GM19452 (cell line): ENCODE results near the gene TYROBP.
"Not testable (repeated sequence)": the region's sequence is repeated elsewhere in the genome, so short reads cannot be mapped to it uniquely, and the experiment has no call there.

Source experiments
- ATAC-seq: cut with Tn5 transposase; IDR thresholded peaks from one replicate; pipeline ENCODE4 v1.9.1; 2021; ENCODE audit not compliant: unreplicated experiment

TYROBP gene

DNA sequence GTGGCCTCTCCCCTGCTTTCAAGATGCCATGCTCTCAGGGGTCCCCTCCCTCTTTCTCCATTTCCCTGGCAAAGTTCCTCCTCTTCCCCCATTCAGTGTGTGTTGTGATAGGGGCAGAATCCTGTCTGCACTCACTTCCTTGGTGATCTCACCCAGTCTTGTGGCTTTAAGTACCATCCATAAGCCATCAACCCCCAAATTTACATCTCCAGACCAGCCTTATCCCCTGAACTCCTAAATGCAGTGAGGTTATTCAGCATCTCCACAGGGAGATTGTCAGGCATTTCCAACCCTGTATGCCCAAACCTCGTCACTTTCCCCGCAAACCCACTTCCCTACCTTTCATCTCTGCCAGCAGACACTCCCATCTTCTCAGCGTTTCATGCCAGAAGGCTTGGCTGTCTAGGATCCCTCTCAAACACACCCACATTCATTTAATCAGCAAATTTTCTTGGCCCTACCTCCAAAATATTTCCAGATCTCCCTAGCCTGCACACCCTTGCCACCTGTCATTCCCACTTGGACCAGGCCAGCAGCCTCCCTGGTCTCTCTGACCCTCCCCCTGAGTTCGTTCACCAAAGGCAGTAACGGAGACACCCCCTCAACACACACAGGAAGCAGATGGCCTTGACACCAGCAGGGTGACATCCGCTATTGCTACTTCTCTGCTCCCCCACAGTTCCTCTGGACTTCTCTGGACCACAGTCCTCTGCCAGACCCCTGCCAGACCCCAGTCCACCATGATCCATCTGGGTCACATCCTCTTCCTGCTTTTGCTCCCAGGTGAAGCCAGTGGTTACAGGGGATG, 6.0 kb downstream of the TYROBP start, which contains the start of gene HCST:
Gene HCST (plus strand): TSS at position 676 of the 808 bp plus-strand sequence. CDS start 65 bp downstream, at position 741.
- ATAC-seq: no peak

DNA sequence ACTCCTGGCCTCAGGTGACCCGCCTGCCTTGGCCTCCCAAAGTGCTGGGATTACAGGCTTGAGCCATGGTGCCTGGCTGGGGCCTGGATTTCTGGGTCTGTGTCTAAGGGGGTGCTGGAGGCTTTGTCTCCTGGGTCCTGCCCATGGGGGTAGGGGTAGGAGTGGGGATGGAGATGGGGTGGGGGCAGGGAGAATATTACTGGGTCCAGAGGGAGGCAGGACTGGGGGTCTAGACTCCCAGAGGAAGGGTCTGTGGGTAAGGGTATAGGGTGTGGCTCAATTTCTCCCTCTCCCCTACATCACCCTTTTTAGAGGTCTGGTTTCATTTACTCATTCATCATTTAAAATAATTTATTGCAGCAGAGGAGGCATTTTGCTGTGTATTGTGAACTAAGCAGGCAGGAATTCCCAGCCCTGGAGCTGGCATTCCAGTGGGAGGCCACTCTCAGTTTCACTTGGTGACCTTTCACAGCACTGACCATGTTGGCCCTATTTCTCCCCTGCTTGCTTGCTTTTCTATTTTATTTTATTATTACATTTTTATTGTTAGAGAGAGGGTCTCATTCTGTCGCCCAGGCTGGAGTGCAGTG, 6.9 kb downstream of the TYROBP start:
- no peak for ATAC-seq

DNA sequence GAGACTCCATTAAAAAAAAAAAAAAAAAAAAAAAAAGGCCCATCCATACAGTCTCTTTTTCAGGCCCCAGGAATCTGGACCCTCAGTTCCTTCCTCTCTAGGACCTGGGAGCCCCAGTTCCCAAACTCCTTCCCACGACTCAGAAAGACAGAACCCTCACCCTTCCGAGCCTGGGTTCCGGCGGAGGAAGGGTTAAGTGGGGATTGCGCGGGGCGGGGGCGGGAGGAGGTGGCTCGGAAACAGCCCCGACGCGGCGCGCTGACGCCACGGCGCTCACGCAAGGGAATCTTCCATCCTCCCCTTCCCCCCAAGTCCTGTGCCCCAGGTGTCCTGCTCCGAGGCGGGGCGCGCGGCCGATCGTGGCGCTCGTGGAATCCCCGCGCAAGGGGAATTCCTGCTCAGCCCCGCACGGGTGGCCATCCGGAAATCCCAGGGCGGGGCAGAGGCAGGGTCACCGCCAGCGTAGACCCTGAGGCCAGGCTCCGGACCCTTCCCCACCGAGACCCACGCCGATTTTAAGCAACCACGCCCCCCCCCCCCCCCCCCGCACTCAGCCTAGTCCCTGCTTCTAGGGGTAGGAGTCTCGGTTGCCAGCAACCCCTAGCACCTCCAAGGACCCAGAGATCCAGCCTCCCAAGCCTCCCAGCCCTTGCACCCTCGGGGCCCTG, 8.4 kb downstream of the TYROBP start:
- peak; percentile 22 for ATAC-seq

DNA sequence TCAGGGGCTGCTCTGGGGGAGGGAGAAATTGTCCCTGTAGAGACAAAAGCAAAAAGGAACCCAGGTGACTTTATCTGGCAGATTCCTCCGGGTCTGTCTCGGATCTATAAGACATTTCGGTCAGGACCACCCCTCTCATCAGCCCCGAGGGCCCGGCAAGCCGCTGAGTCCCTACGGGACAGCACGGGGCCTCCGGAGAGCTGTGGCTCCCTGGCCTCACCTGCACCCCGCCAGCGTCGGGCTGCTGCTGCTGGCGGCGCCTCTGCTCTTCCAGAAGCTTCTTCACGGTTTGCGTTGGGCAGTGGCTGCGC, 9.6 kb downstream of the TYROBP start:
- no peak for ATAC-seq

DNA sequence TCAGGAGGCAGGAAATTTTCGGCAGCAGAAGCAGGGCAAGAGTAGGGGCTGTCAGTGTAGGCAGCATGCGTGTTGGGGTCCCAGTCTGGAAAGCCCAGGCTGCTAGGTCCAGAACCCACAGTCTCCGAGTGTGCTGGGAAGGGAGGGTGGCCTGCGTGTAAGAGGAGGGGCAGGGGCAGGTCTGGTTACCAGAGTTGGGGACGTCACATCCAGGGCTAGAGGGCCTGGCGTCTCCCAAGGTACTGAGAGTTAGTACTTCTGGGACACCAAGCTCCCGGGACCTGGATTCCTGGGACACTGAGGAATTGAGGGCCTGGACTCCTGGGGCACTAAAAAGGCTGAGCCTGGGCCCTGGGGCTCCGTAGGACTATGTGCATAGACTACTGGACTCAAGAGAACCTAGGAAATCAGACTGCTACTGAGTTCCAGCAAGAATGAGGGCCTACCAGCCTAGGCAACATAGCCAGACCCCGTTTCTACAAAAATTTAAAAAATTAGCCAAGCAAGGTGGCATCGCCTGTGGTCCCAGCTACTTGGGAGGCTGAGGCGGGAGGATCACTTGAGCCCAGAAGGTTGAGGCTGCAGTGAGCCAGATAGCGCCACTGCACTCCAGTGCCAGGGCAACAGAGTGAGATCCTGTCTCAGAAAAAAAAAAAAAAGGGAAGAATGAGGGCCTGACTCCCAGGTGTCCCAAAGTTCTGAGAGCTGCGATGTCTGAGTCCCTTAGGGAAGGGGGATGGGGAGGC, 10.2 kb downstream of the TYROBP start:
- ATAC-seq: no peak

DNA sequence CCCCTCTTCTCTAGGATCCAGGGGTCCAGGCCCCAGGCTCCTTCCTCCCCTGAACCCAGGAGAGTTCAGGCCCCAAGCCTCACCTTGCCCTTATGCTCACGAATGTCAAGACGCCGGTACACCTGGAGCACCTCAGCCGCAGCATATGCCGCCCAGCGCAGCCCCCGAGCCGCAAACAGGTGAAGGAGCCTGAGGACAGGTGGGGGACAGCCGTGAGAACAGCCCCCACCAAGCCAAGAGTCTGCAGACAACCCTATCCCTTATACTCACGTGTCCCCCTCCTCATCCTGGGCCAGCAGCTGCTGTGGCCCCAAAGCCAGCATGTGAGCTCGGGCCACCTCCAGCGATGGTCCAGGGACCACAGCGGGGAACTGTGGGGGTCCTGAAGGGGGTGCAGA, 11.5 kb downstream of the TYROBP start:
- ATAC-seq: no peak

DNA sequence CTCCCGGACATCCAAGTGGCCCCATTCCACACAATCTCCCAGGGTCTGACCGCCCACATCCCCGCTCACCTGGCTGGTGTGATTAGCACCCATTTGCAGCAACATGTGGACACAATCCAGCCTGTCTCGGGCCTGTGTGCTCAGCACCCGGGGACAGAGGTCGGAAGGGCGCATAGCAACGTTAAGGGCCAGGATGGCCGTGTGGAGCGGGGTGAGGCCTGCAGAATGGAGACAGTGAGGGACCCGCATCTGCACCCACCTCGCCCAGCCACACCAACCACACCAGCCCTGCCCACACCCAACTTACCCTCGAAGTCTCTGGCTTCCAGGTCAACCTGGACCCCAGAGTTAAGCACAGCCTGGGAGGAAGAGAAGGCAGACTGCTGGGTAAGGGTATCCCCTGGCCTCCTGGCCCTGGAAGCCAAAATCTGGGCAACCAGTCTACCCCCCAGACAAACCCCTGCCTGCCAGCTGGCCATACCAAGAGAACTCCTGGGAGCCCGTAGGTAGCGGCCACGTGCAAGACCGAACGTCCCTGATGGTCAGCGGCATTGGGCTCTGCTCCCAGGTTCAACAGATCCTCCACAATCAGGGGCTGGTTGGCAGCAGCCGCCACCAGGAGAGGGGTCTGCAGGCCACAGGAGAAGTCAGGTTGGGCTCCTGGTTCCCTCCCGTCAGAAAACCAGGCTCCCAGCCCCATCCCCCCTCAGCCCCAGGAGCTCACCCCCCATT, 12.0 kb downstream of the TYROBP start:
- no peak for ATAC-seq

DNA sequence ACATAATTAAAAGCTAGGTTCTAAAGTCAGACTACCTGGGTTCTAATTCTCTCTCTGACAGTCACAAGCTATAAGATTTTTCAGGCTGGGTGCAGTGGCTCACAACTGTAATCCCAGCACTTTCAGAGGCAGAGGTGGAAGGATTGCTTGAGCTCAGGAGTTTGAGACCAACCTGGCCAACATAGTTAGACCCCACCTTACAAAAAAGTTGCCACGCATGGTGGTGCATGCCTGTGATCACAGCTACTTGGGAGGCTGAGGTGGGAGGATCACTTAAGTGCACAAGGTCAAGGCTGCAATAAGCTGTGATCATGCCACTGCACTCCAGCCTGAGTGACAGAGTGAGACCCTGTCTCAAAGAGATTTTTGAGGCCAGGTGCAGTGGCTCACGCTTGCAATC, 13.8 kb downstream of the TYROBP start:
- ATAC-seq: no peak

DNA sequence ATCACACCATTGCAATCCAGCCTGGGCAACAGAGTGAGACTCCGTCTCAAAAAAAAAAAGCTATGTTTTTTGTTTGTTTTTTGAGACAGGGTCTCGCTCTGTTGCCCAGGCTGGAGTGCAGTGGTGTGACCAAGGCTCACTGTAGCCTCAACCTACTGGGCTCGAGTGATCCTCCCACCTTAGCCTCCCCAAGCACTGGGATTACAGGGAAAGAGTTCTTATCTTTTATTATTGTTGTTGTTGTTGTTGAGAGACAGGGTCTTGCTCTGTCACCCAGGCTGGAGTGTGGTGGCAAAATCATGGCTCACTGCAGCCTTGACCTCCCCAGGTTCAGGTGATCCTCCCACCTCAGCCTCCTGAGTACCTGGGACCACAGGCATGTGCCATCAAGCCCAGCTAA, 16.3 kb downstream of the TYROBP start:
- ATAC-seq: not testable (repeated sequence)

DNA sequence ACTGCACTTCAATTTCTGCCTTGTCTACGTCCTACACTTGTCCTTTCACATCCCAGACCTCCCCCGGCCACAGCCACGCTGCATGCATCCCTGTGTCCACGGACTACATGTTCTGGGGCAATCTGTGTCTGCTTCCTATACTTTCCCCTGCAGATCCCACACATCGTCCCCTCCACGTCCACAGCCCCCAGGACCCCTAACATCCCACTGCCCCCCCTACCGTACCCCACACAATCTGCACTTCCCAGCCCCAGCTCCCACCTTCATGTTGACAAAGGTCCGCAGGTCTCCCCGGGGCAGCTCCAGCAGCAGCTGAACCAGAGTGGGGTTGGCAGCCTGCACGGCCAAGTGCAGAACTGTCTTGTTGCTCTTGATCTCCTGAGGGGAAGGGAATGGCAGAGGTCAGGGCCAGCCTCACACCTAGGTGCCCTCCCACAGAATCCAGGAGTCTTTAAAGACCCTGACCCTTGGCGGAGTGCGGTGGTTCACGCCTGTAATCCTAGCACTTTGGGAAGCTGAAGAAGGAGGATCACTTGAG, 17.9 kb downstream of the TYROBP start:
- no peak for ATAC-seq

DNA sequence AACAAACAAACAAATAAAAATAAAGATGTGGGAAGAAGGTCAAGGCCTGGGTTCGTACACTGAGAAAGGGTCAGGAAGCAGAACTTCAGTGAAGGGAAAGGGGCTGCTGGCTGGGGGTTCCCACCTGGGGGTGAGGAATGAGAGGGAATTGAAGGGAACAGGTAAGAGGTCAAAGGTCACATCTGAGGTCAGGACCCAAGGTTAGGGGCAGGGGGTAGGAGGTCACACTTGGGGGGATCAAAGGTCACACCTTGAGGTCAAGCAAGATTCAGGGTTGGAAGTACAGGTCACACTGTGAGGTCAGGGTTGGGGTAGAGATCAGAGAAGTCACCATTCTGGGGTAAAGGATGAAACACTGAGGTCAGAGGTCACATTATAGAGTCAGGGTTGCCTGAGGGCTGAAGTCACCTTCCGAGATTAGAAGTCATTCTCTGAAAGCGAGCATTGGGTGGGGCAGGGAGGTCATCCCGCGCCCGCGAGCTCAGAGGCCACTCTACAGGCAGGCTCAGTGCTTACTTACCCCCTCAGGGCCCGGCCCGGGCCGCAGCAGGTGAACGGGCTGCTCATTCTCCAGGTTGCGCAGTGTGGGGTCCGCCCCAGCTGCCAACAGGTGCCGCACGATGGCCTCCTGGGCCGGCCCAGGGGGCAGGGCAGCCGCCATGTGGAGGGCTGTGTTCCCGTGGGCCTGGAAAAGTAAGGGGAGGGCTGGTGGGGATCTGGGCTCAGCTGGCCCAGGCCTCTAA, 18.6 kb downstream of the TYROBP start:
- ATAC-seq: no peak

DNA sequence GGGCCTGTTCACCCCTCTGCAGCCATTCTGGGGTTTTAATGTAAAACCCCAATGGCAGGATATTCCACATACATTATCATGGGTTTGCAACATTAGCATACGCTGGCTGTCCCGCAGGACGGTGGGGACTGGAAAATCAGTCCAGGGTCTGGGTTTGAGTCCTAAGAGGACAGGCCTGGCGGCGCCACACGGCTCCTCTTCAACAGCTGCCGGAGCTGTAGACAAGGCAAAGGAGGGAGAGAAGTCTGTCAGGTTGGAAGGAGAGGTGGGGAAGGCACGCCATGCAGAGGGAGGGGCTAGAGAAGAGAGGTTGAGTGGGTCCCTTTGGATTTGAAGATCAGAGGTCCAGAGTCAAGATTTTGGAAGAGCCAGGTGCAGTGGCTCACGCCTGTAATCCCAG, 19.7 kb downstream of the TYROBP start:
- no peak for ATAC-seq

DNA sequence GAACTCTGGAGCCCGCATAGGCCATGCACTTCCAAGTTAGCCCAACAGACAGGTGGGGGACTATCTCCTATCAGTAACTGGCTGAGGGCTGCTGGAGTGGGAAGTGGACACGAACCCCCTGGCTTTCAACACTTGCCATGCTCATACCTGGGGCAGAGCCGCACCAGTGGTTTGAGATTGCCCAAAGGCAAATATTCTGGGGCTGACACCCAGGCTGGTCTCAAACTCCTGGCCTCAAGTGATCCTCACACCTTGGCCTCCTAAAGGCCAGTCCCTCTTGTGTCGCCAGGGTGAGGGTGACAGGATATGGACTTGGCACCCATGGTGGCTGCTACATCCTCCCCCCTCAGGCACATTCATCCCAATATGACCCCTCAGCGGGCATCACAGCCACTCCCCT, 20.9 kb downstream of the TYROBP start:
- ATAC-seq: no peak

DNA sequence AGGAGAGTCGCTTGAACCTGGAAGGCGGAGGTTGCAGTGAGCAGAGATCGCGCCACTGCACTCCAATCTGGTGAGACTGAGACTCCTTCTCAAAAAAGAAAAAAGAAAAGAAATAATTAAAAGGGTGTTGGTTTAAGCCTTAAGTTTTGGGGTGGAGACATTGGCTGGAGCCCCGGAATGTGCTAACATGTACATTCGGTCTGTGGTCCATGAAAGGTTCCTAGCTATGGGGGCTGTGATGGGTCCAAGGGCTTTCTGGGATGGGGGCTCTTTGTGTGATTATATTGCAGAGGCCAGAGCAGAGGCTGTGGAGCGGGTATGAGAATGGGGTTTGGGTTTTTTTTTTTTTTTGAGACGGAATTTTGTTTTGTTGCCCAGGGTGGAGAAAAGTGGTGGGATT, 22.2 kb downstream of the TYROBP start:
- ATAC-seq: no peak

DNA sequence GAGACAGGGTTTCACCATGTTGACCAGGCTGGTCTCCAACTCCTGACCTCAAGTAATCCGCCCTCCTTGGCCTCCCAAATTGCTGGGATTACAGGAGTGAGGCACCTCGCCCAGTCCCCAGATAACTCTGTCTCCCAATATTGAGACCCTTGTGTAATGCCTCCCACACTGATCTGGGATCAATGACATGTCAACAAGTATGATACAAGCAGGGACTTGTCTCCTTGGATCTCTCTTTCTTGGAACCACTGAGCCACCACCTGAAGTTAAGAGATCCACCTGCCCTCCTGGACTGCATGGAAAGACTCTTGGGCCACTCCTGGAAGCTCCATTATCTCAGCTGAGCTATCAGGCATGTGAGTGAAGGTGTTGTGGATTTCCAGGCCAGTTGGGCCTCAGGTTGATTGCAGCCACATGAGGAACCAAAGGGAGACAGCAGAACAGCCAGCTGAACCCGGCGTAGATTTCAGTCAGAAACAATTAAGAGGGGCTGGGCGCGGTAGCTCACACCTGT, 22.8 kb downstream of the TYROBP start:
- no peak for ATAC-seq

DNA sequence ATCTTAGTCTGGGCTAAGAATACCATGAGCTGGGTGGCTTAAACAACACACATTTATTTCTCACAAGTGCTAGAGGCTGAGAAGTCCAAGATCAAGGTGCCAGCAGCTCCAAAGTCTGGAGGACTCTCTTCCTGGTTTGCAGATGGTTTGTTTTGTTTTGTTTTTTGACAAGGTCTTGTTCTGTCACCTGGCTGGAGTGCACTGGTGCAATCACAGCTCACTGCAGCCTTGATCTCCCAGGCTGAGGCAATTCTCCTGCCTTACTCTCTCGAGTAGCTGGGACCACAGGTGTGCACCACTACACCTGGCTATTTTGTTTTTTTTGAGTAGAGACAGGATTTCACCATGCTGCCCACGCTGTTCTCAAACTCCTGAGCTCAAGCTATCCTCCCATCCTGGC, 24.2 kb downstream of the TYROBP start:
- ATAC-seq: no peak

DNA sequence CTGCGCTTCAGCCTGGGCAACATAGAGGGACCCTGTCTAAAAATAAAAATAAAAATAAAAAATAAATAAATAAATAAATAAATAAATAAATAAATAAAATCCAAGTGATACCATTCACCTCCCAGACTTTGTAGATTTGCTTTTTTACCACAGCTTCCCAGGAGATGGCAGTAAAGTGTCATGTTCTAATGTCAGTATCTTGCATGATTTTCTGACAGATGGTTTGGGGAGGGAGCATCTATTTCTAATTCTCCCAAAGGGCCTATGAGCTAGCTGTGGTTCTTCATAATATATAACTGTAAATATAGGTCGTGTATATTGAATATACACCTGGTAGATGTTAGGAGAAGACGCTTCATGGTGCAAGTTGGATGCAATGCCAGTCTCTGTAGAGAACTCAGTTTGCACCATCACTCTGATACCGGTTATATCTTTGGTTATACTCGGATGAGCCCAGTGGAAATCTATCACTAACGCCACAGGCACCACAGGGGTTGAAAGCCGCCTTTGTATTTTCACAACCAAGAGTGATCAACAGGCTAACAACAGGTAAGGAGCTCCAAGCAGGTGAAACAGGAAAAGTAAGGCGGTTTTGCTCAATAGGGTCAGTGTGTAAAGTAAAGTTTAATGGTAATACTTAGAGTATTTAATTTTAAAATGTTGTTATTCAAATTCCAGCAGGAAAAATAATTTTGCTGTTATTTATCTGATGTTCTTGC, 25.8 kb downstream of the TYROBP start:
- ATAC-seq: no peak

DNA sequence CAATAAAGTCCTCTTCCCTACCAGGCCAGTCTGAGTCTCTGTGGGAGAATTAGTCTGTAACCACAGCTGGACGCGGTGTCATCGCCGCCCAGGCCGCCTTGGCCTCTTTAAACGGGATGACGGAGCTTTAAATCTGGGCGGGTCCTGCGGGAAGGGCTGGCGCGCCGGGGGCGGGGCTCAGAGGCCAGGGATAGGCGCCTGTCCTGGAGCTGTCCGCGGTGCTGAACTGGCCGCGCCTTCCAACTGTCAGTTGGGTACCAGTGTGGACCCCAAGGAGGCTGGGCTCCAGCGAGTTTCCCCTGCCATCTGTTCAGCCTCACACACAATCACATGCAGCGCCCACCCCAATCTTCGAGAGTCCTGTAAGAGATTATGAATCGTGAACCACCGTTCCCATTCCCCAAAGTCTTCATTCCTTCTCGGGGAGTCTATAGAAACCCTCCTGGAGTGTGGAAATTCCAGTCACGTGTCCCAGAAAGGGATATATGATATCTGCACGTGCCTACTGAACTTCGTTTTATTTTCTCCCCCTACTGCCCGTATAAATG, 28.3 kb downstream of the TYROBP start:
- no peak for ATAC-seq

DNA sequence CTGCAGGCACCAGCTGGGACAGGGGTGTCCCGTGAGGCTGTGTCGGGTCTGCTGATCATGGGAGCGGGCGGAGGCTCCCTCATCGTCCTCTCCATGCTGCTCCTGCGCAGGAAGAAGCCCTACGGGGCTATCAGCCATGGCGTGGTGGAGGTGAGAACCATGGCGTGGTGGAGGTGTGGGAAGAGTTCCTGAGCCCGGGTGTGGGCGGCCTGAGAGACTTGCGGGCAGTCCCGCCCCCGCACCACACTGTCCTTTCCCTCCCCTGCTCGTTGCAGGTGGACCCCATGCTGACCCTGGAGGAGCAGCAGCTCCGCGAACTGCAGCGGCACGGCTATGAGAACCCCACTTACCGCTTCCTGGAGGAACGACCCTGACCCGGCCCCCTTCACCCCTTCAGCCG, 29.0 kb downstream of the TYROBP start:
- ATAC-seq: no peak
